C1 segment of cervical spinal cord (tissue), 14 donors: ENCODE results near the gene PTTG2.
"Not testable (repeated sequence)": the region's sequence is repeated elsewhere in the genome, so short reads cannot be mapped to it uniquely, and the experiment has no call there.

Source experiments
- DNase-seq, 14 donors: peaks; one replicate each; lab custom pipeline; 2025; lab: John Stamatoyannopoulos, UW

The PTTG2 gene

DNA sequence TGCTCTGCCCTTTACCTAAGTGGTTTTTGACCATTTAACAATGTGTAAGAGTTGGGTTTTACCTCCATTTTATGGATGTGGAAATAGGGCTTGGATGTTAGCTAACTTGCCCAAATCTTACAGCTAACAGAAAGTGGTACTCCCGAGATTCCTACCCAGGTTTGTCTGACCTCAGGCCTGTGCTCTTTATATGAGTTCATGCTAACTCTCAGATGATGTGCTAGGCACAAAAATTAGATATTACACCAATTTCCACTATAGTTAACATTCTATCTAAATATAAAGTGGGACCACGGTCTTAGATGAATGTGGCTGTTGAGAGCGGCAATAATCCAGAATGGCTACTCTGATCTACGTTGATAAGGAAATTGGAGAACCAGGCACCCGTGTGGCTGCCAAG lies at the start of gene PTTG2:
PTTG2 (plus strand) TSS at position 301 of the 400 bp plus-strand sequence; CDS start at position 338, 37 bp downstream.
- no peak for DNase-seq

DNA sequence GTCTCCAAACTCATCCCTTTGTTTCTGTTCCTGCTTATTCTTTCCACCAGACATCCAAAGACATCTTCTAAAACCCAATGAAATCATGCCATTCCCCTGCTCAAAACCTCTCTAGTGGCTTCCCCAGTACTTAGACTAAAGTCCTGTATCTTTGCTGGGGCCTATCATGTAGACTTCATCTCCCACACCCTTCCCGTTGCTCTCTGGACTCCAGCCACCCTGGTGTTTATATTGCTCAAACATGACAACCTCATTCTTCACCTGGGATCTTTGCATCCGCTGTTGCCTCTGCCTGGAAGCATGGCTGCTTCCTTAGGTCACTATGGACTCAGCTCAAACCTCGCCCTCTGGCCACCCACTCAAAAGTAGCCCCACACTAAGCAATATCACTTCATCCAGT lies 45.7 kb upstream of the PTTG2 start:
- no peak for DNase-seq

DNA sequence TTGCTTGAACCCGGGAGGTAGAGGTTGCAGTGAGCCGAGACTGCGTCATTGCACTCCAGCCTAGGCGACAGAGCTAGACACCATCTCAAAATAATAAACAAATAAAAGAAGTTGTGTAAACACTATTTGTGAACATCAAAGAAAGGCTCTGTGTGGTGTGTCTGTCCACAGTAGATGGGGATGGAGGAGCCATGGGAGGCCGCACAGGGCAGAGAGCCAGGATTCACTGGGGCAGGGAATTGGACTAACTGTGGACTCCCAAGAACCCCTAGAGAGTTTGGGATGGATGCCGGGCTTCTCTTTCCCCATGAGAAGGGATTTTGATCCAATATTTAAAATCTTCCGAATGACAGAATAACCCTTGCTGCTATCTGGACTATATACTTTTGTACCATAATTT lies 42.8 kb upstream of the PTTG2 start:
- no peak for DNase-seq

DNA sequence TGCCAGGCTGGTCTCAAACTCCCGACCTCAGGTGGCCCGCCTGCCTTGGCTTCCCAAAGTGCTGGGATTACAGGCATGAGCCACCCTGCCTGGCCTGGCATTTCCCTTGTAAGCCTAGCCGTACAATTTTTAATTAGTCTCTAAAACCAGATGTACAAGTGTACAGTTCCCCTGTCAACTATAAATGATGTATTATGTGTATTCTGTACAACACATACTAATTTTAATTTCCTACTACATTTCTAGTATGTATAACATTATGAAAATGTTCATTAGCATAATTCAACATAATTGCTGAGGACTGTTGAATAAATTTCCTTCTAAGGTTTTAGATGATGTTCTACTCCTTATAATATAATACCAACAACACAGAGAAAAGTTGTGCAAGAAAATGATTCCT lies 41.5 kb upstream of the PTTG2 start:
- no peak for DNase-seq

DNA sequence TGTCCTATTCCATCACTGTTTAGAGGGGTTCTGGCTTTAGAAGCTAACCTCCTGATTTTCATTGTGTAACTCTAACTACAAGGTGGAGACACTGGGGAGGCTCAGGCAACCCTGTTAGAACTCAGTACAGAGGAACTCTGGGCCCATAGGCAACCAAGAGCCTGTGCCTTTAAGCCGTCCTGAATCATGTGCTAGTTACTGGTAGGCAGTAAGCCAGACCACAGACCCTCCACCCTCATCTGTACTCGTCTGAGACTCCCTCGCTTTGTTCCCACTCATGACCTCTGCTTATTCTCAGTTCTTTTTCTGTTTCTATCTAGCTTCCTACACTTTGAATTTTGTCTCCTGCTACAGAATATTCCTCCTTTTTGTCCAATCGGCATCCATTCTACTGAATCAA lies 37.9 kb upstream of the PTTG2 start:
- DNase-seq: no peak

DNA sequence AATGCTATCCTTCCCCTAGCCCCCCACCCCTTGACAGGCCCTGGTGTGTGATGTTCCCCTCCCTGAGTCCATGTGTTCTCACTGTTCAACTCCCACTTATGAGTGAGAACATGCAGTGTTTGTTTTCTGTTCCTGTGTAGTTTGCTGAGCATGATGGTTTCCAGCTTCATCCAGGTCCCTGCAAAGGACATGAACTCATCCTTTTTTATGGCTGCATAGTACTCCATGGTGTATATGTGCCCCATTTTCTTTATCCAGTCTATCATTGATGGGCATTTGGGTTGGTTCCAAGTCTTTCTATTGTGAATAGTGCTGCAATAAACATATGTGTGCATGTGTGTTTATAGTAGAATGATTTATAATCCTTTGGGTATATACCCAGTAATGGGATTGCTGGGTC lies 37.1 kb upstream of the PTTG2 start:
- DNase-seq: not testable (repeated sequence)

DNA sequence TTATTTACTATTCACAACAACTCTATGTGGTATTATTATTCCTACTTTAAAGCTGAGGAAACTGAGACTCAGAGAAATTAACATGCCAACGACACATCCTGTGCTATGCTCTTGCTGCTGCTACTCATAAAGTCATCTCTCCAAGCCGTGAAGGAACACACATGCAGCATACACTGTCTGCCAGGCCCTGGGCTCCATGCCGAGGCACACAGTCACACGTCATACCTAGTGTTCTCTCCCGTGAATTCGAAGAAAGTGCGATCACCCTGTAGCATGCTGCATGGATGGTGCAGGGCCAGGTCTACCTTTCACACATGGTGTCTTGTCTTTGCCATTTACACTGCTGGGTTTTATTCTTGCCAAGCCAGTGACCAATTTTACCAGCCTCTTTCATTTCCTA lies 35.3 kb upstream of the PTTG2 start:
- no peak for DNase-seq

DNA sequence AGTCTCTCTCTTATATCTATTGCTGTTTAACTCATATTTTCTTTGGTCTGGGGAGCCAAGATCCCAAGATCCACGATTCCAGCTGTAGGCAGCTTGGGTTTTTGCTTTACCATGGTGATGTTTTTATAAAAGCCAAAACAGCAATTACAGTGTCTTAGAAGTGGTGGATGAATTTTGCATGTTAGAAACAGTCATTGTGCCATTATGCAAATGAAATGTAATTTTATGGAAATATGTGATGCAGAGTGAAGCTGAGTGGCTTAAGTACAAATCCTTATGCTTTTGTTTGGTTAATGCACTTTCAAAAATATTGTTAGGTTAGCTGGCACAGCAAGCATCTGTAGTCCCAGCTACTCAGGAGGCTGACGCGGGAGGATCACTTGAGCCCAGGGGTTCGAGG lies 32.8 kb upstream of the PTTG2 start:
- DNase-seq: no peak

DNA sequence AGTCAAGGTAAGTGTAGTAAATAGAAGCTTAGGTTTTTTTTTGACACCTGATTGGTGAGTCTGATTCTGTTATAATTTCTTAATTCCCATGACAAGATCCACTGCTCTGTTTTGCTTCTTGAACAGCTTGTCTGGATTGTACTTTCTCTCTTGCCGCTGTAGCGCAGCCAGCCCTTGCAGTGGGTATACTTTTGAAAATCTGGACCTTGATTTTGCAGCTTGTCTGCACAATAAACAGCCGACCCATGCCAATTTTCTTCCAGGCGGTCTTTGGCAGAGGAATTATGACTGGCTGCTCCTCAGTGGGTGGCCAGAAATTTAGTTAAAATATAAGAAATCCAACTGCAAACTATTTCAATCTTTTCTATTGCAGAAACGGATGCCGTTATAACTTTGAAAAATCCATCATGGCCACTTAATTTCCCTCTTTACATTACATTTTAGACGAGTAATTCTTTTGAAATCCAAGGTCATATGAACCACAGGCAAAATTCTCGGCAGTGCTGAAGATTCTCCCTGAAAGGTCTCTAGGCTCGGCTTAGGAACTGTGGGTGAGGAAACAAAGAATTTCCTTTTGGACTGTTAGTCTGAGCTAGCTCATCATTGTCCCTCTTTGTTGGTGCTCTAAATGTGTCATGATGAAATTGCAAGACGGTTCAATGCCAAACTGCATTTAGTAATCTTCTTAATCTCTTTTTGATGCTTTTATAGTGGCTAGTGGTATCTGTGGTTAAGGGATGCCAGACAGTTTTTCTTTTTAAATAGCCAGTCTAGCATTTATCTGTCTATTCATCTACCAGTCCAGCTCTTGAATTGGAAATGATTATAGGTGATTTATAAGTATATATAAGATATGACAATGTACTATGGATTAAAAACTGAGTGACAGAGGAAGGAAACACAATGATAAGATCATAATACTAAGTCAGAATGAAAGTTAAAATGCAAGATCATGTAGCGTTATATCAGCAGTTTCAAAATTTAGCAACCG lies 31.5 kb upstream of the PTTG2 start:
- peak in 2 of 14 donors; percentile 13 to 60 for DNase-seq

DNA sequence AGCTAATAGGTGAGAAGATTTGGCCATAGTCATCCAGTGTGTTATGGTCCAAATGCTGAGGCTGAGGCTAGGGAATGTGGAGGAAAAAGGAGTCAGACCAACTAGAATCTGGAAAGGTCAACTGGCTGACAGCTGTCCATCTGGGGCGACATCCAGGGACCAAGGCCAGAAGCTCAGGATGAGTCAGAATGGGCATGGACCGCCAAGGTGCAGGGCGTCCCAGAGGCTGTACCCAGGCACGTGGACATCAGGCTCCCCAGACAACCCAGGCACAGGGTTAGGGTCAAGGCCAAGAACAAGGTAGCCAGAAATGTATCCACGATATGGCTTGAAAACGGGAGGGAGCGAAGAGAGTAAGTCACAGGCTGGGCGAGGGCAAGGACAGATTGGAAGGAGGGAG lies 26.1 kb upstream of the PTTG2 start:
- no peak for DNase-seq

DNA sequence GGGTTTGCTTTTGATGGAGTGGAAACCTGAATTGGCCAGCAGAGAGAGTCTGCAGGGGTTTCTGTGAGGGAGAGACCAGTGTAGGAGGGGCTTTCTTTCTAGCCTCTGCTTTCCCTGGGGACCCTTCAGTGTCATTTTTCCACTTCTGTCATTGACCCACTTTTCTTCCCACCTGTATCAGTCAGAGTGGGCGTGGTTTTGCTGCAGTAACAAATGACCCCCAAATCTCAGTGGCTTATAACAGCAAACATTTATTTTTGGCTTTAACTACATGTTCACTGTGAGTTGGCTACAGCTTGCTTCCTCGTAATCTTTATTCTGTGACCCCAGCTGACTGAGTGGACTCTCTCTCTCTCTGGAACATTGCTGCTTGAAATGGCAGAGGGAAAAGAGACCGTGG lies 25.6 kb upstream of the PTTG2 start:
- no peak for DNase-seq

DNA sequence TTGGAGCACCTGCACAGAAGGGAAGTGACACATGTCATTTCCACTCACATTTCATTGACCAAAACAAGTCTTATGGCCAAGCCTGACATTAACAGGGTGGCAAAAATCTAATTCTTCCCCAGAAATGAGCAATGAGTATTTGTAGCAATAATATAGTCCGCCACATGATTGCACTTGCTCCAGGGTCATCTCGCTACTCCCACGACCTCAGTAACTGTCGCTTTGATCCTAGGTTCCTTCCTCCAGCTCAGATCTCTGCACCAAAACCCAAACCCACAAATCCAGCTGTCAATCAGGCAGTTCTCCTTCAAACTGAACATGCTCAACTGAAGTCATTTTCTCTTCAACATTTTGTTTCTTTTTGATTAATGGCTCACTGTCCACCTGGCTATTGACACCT lies 25.2 kb upstream of the PTTG2 start:
- DNase-seq: no peak

DNA sequence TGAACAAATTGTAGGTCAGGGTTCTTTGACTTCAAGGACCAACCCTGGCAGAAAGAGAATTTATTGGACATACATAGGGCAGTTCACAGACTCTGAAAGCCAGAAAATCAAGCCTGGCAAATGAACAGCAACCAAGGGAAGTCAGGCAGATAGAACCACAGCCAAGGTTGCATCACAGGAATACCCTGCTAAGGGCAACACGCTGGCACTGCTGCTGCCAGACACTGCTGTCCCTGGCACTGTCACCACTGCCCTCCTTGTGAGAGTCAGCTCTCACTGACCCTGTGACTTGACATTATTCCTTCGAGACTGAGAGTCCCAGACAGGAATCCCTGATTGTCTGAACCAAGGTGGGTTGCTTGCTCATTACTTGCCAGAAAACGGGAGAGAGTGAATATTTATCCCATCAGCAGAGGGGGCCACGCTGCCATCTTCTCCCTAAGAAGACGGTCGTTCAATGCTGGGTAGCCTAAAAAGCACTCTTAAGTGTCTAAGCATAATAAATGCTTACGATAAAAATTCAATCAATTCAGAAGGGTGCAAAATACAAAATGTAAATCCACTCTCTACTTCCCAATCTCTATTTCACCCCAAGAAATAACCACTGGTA lies 23.2 kb upstream of the PTTG2 start:
- DNase-seq: peak in 10 of 14 donors; percentile 8 to 53 (median 25)

DNA sequence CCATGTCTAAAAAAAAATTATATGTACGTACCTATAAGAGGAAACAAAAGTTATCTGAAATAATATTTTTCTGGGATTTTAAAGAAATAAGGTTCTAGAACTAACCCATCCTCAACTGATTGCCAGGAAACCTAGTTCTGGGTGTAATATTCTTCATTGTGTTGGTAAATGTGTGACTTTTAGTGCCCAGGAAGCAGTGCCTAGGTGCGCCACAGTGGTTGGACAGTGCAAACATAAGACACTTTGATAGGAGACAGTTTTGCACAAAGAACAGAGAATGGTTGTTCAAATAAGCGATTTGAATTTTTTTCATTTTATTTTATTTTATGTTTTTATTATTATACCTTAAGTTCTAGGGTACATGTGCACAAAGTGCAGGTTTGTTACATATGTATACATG lies 22.0 kb upstream of the PTTG2 start:
- no peak for DNase-seq

DNA sequence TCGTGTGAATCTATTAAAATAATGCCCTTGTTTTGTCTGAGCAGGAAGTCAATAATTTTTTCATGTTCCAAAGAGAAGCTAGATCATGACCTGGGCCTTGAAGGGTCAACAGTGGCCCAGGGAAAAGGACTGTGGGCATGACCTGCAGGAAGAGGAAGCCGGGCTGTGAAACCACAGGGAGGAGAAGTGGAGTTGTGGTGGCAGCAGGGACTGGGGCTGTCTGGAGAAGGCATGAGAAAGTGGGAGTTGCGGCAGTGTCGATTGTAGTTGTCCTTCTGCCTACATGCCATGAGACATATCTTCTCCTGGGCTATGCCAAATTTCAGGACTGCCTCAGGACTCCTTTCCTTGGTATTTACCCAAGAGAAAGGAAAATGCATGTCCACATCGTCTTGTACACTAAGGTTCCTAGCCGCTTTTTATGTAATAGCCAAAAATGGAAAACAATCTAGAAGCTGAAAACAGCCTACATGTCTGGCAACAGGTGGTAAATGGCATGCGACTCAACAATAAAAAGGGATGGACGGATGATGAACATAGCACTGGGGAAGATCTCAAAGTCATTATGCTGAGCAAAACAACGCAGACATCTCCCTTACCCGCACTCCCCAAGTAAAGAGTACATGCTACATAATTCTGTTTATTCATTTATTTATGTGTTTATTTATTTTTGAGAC lies 13.6 kb upstream of the PTTG2 start:
- peak in 7 of 14 donors; percentile 2 to 31 (median 10) for DNase-seq

DNA sequence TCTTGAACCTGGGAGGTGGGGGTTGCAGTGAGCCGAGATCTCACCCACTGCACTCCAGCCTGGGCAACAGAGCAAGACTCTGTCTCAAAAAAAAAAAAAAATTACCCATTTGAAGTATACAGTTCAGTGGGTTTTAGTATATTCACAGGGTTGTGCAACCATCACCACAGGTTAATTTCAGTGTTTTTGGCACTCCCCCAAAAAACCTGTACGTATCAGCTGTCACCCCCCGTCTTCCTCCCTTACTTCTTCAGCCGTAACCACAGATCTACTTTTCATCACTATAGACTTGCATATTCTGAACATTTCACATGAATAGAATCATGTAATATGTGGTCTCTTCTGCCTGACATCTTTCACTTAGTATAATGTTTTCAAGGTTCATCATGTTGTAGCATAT lies 11.7 kb upstream of the PTTG2 start:
- DNase-seq: no peak

DNA sequence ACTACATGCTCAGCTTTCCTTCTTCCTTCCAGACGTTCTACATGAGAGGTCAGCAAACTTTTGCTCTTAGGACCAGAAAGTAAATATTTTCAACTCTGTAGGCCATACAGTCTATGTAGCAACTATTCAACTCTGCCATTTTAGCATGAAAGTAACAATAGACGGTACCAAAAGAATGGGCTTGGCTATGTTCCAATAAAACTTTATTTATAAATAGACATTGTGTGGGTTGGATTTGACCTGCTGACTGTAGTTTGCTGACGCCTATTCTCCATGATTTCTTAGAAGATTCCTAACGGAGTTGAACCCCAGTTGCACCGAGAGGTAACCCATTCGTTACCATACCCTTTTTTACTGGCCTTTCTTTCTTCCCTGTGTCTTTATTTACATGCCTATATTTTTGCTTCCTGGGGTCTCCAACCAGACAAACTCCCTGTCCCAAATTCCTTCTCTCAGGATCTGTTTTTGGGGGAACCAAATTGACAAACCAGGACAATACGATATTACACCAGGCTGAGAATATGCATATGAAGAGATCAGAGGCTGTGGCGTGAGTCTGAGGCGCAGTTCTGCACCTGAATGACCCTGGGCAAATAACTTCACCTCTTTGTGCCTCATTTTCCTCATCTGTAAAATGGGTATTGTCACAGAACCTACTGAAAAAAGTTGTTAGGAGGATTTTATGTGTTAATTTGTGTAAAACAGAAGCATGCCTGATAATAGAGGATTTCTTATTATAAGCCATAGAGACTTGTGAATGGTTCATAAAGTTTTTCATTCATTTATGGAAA lies 10.4 kb upstream of the PTTG2 start:
- DNase-seq: no peak

DNA sequence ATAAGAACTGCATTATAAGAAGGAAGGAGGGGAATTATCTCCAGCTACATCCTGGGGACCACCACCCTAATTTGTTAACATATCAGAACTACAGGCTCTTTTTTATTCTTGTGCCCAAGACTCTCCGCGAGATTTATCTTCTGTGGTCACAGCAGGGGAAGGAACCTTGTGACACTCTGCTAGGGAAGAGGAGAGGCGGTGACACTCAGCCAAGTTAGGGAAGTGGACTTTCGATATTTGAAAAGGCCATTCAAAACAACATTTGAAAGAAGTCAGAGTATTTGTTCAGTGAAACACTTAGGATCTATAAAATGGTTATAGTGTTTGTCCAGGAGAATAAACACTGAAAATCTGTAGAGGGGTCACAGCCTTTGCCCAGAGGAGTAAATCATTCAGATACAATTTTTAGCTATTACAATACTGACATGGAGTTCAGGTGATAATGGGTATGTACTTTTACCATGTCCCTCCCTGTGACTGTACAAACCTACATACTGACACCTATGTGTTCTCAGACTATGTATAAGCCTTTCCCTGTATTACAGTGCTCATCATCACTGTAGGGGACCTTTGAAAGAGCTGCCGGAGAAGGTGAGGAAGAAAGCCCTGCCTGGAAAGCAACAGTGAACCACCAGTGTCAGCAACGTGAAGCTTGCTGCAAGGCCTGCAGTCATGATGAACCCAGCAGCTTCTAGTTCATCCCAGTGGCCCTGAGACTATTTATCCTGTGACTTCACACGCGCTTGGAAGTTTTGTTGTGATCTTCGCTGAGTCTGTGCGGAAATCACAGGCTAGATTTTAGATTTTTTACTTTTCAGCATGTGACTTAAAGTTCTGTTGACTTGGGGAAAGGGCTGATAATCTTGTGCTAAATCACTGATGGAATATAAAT lies 8.5 kb upstream of the PTTG2 start:
- peak in 1 of 14 donors; percentile 9 for DNase-seq

DNA sequence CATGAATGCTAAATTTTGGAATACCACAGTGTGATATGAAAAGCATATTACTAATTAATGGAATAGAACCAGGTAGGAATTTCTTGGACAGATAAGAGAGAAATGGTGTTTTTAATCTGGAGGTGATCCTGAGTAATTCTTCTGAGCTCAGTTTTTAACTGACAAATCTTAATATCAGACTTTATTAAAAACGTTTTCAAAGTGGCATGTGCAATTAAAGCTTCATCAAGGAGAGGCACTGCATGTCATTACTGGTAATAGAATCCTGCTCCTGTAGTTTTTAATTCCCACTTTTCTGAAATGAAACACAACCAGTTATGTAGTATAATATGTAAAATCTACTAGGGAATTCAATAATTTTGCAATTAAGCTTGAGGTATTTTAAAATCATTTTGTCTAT lies 7.0 kb upstream of the PTTG2 start:
- DNase-seq: no peak

DNA sequence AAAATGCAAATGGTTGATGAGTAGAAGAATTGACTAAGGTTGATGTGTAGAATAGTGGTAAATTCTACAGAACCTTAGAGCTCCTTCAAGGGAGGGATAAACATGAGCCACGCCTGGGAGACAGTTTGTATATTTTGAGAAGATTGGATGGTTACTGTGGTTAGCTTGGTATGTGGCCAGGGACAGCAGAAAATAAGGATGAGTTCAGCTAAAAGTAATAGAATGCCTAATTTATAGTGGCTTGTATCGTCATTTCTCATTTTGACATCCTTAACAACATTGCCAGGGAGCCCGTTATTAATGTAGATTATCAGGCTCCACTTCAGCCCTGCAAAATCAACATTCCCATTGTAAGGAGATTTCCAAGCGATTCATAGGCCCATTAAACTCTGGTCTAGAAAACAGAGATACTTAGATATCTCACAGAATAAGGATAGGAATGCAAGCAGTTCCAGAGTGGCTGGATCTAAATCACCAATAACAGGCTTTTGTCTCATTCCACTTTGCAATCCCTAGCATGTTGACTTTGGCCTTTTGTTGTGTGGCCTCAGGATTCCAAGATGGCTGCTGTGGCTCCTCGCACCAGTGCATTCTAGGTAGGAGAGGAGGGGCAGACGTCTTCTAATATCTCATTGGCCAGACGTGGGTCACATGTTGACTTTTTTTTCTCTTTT lies 6.4 kb upstream of the PTTG2 start:
- no peak for DNase-seq
